SHP77 treated with DMSO at 0.1 percent for 48 hours (cell line): ENCODE measurements around the gene TMPRSS11D.

Experiments
- DNase-seq: peaks from one replicate; lab custom pipeline; 2025; lab: John Stamatoyannopoulos, UW

The TMPRSS11D gene

DNA sequence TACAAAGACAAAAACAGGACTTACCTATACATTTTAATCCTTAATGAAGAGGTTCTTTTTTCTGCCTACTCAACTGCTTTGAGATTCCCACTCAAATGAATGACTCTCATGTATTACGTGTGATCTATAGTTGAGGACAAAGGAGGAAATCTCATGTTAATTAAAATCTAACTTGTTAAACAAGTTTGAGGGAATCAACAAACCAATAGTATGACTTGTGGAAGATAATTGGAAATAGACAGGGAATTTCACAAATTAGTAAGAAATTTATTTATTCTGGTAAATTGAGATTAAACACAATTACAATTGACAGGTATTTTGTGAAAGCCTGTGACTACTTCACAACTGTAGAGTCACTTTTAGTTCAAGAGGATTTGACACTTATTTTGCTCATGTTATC lies at the start of gene TMPRSS11D:
Gene TMPRSS11D, minus strand, starts transcription at position 101 of the 400 bp plus-strand sequence. Its CDS starts 69 bp downstream, at position 32.
- no peak for DNase-seq

DNA sequence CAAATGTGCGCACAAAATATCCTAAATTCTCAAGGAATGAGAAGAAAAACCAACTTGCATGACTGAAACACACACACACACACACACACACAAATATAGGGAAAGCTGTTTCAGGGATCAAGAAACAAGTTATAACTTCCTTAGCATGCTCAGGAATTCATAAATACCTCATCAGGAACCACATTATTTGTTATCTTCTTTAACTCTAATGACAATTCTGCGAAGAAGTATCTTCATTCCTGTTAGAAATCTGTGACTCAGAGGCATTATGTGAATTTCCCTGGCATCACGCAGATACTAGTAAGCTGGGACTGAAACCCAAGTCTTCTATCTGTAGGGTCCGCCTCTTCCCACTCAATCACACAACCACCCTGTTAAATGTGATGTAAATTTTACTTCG lies 49.2 kb upstream of the TMPRSS11D start:
- no peak for DNase-seq

DNA sequence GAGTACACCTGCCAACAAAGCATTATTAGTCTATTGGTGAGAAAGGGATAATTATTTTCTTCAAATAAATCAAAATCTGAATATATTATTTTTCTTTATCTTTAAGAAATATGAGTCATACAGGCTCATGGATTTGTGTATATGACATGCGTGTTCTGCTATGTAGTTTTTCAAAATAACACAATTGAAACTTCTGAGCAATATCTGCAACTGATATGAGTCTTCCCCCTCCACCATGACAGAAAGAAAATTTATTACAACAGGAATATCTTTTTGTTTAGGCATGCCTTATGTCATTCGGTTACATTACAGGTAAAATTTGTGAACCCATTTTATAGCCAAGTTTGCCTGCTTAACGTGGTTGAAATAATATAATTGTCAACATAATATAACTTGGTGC lies 47.5 kb upstream of the TMPRSS11D start:
- no peak for DNase-seq

DNA sequence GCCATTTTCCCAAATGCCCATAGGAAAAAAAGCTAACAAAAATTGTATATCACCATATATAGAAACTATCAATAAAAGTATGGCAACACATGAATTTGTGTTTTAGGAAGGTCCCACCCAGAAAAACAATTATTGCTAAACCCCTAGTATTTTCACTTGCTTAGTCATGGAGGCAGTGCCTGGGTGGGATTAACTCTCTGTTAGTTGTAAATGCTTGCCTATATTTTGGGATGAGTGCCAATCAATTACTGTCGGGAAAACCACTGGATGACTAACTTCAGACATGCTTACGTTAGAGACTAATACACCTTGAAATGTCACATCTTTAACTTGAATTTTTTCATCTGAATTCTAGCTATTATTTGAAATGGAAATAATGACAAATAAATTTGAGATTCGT lies 45.6 kb upstream of the TMPRSS11D start:
- no peak for DNase-seq

GRCh38 chr4:67928546-67928945 lies 44.7 kb upstream of the TMPRSS11D start:
- DNase-seq, result no peak

- no peak for DNase-seq
Measured at GRCh38 chr4:67927251-67927650, 43.4 kb upstream of the TMPRSS11D start.

DNA sequence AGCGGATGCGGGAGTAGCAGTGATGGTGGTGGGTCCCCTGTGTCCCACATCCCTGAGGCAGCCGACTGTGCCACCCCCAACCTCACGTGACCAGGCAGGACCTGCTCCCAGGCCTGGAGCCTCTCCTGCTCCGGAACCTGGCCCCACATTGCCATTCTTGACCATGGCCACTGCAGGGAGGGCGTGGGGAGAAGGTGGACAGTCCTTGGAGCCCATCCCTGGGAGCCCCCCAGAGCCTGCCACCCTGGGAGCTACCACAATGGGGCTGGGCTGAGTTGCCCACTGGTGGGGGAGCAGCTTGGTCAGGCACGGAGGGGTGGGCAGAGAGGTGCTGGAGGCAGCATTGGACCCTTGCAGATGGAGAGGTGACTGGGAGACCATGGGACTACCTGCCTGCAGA lies 42.7 kb upstream of the TMPRSS11D start:
- DNase-seq, result no peak

DNA sequence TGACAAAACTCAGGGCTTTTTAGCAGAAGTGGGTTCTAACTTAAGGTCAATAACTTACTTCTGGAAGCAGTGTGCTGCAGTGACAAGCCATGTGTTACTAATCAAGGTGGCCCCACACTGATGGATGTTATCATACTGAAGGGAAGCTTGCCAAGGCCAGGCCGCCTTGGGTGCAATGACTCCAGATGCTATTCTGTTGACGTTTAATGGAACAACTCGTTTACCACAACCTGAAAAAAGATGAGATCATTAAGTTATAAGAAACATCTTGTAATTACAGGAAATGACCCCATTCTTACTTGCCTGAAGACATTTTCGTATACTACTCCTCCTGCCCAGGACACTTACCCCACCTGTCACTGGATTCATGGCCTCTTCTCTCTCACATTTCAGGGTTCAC lies 38.9 kb upstream of the TMPRSS11D start:
- no peak for DNase-seq

GRCh38 chr4:67918428-67918827 lies 34.6 kb upstream of the TMPRSS11D start:
- no peak for DNase-seq

- DNase-seq, result no peak
Measured at GRCh38 chr4:67915400-67915966, 31.7 kb upstream of the TMPRSS11D start.

DNA sequence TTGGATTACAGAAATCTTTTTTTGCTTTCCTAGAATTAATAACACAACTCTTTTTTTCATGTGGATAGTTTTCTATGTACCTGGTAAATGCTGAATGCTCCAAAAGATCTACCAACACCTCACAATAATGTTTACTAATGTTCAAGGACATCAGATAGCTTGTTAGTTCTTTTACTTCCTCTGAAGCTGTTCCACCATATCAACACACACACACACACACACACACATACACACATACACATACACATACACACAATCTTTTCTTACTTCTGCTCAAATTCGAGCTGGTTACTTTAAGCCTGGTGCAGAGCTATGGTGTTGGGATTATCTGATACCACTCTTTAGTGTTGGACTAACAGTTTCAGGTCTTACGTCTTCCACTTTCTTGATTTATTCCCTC lies 28.3 kb upstream of the TMPRSS11D start:
- no peak for DNase-seq

GRCh38 chr4:67911638-67912037 lies 27.8 kb upstream of the TMPRSS11D start:
- DNase-seq, result no peak

DNA sequence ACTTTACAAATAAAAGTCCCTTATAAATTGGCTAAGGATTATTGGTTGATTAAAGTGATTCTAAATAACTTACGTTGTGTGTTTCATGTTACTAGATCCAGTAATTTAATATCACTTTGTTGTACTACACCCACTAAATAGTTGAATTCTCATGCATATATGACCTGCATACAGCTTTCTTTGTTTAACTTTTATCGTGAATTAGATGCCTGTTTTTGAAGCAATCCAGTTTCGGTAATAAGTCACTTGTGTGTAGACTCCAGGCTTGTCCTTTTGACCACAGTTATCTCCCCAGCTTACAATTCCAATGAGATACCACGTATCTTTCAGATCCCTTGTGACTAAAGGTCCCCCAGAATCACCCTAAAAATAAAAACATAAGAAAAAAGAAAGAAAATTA lies 27.3 kb upstream of the TMPRSS11D start:
- no peak for DNase-seq

- no peak for DNase-seq
Measured at GRCh38 chr4:67910585-67910905, 26.7 kb upstream of the TMPRSS11D start.

GRCh38 chr4:67909905-67910584 lies 26.2 kb upstream of the TMPRSS11D start:
- DNase-seq, result no peak

DNA sequence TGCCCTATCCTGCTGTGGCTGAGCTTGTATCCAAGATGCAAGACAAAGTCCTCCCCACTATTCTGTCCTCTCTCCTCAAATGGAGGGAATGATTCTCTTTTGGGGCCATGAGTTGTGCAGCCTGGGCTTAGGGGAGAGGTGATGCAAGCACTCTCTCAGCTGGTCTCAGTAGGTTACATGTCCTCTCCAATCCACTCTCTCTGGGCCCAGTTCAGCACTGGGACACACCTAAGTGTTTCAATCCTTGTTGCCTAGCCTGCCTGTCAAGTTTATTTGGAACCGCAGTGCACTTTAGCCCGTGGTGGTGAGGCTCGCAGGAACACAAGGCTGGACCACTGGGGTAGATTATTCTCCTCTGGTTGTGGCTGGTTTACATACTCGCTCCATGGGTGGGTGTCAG lies 23.8 kb upstream of the TMPRSS11D start:
- DNase-seq, result no peak

- DNase-seq, result no peak
Measured at GRCh38 chr4:67899096-67899495, 15.3 kb upstream of the TMPRSS11D start.

GRCh38 chr4:67897686-67898085 lies 13.9 kb upstream of the TMPRSS11D start:
- no peak for DNase-seq

DNA sequence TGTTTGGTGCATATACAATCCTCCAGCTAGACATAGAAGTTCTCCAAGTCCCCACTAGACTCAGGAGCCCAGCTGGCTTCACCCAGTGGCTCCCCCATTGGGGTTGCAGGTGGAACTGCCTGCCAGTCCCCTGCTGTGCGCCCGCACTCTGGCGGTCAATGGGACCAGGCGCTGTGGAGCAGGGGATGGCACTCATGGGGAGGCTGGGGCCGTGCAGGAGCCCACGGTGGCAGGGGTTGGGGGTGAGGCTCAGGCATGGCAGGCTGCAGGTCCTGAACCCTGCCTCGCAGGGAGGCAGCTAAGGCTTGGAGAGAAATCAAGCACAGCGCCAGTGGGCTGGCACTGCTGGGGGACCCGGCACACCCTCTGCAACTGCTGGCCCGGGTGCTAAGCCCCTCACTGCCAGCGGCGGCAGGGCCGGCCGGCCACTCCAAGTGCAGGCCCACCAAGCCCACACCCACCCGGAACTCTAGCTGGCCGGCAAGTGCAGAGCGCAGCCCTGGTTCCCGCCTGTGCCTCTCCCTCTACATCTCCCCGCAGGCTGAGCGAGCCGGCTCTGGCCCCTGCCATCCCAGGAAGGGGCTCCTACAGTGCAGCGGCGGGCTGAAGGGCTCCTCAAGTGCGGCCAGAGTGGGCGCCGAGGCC lies 12.7 kb upstream of the TMPRSS11D start:
- DNase-seq, result no peak

- no peak for DNase-seq
Measured at GRCh38 chr4:67894659-67895058, 10.9 kb upstream of the TMPRSS11D start.

DNA sequence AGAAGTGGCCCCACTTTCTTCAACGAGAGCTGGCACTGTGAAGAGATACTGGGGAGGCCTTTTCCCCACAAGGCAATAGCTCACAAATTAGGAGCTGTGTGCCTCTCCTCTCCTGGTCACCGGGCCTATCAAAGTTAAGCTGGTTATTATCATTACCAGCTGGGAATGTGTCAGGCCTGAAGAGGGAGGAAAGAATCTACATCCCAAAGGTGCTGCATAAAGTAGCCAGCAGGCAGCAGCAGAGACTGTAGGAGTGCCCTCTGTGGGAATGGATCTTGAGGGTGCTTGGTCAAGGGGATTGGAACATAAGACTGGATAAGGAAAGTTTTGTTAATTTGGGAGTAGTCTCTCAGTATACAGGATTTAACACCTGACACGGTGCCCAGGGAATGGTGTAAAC lies 9.1 kb upstream of the TMPRSS11D start:
- no peak for DNase-seq

DNA sequence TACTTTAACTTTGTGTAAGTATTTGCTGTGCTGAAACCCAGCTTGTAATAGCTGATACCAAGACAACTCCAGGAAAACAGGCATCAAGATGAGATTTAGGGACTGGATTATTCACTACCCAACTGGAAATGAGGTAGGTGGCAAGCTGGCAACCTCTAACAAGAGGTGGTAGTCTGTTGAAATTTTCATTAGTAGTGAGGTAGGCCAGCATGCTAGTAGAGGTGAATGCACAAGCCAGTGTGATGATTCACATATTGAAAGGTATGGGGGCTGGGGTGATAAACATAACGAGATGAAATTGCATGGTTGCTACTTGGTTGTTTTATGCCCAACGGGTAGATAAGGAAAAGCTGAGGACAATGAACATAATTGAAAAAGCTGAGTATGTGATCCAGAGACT lies 8.5 kb upstream of the TMPRSS11D start:
- DNase-seq, result no peak

DNA sequence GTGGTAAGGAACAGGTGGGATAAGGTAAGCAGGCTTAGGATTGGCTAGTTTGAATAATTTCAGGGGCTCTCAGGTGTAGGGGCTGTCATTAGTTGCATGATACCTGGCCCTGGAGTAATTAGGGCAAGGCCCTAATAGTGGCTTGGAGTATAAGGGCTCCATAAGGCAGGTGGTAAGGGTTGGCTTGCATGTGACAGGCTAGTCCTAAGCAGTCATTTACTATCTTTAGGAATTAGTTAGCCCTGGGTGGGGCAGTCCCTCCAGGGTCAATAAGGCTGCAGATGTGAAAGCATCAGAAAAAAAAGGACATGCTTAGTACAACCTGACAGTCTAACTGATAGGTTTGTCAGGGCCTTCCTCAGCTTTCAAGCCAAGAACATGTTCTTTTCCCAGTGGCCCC lies 7.8 kb upstream of the TMPRSS11D start:
- no peak for DNase-seq

DNA sequence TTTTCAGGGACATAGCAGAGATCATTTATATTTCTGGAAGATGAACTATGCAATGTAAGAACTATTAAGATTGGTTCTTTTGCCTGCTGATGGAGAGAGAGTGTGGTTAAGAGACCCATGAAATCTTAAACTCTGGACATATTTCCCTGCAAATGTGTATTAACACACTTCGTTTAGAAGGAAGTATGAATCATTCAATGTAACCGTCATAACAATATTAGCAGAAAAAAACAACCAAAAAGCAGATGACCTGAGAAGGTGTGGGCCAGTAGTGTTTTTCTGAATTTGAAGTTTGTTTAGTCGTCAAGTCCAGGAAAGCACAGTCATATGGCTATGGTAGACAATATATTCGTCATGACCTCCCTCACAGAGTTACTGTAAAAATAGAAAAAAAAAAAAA lies 2.5 kb upstream of the TMPRSS11D start:
- no peak for DNase-seq
